OCI-LY7 (cell line): ENCODE results near the gene FBXO44.

Experiments
- EZH2phosphoT487 ChIP-seq: fragments of 200-600 bp; sonication (generic); IDR thresholded peaks from 2 replicates; pipeline ENCODE4 v1.6.1; 2018; ENCODE audit warnings: low read depth, borderline replicate concordance, mild to moderate bottlenecking, mixed run types, antibody characterized with exemption, low read length, moderate library complexity, mixed read lengths
- TF ChIP-seq, protein P1 (sequence below): fragments of 200-600 bp; sonication (generic); conservative IDR thresholded peaks from 2 replicates; pipeline ENCODE4 v1.5.1; 2014; ENCODE audit warnings: mild to moderate bottlenecking, antibody characterized with exemption, low read length, moderate library complexity, mixed read lengths

DNA sequence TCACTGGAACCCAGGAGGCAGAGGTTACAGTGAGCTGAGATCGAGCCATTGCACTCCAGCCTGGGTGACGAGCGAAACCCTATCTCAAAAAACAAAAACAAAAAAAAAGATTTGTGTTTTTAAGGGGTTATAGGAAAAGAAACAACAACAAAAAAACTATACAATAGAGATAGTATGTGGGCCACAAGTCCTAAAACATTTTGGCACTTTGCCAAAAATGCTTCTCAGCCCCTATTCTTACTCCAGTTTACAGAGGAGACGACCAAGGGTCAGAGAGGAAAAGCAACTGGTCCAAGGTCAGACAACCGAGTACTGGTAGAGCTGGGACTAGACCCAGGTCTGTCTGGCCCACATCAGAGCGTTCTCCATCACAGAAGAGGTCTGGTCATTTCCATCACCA is 3.0 kb downstream of the FBXO44 start:
- TF ChIP-seq, protein P1, sequence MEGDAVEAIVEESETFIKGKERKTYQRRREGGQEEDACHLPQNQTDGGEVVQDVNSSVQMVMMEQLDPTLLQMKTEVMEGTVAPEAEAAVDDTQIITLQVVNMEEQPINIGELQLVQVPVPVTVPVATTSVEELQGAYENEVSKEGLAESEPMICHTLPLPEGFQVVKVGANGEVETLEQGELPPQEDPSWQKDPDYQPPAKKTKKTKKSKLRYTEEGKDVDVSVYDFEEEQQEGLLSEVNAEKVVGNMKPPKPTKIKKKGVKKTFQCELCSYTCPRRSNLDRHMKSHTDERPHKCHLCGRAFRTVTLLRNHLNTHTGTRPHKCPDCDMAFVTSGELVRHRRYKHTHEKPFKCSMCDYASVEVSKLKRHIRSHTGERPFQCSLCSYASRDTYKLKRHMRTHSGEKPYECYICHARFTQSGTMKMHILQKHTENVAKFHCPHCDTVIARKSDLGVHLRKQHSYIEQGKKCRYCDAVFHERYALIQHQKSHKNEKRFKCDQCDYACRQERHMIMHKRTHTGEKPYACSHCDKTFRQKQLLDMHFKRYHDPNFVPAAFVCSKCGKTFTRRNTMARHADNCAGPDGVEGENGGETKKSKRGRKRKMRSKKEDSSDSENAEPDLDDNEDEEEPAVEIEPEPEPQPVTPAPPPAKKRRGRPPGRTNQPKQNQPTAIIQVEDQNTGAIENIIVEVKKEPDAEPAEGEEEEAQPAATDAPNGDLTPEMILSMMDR: no peak
- TF ChIP-seq EZH2phosphoT487: no peak
